GM12864 (cell line): Measurements from ENCODE around the gene VARS1.
A peak's percentile ranks its signal among the peaks of the same experiment; 100 is the strongest.
"Not testable (repeated sequence)": the region's sequence is repeated elsewhere in the genome, so short reads cannot be mapped to it uniquely, and the experiment has no call there.

Experiments used
- DNase-seq: peaks from one replicate; pipeline ENCODE4 v3.0.0-alpha.2; 2011; ENCODE audit warnings: low read depth
- H3K4me3 ChIP-seq: 2 replicates; pipeline ENCODE4 v1.5.1; 2011; ENCODE audit warnings: mild to moderate bottlenecking, low read depth, low read length, control low read depth
- CTCF ChIP-seq: IDR thresholded peaks from 2 replicates; pipeline ENCODE4 v1.5.1; 2011; ENCODE audit warnings: low read depth, mild to moderate bottlenecking, moderate library complexity, low read length, control low read depth, inconsistent platforms; ENCODE audit errors: missing control alignments

VARS1 gene

GRCh38 chr6:31819871-31820299 lies 24.3 kb upstream of the VARS1 start:
- H3K4me3 ChIP-seq = no peak overlapping the region
- DNase-seq = no peak
- no peak for TF ChIP-seq CTCF

GRCh38 chr6:31817929-31818511 lies 22.5 kb upstream of the VARS1 start:
- DNase-seq, H3K4me3 ChIP-seq: not testable (repeated sequence)

- H3K4me3 ChIP-seq = 0 out of 2 replicates have a peak overlapping the region, but pooled peaks have one; percentile 6
- not testable (repeated sequence) for DNase-seq
These were observed 21.8 kb upstream of the VARS1 start for GRCh38 chr6:31817133-31817928.

- DNase-seq = no peak
- H3K4me3 ChIP-seq = peak within 1 kb of the TSS; percentile 72
- TF ChIP-seq CTCF = no peak
These were observed 19.7 kb upstream of the VARS1 start, which contains the start of the genes HSPA1A and HSPA1L for GRCh38 chr6:31815025-31815838. Gene HSPA1A, plus strand, starts transcription at chr6:31815543. Its CDS starts 214 bp downstream, at chr6:31815757. Gene HSPA1L, minus strand, starts transcription at chr6:31815283. Its CDS starts 3,311 bp downstream, at chr6:31811972.

- no peak for DNase-seq
- no peak for TF ChIP-seq CTCF
- peak overlapping the region; percentile 72 for H3K4me3 ChIP-seq
These were observed 19.1 kb upstream of the VARS1 start for GRCh38 chr6:31814677-31815024.

- H3K4me3 ChIP-seq = no peak overlapping the region; the same call in 1 of the 2 replicates
- DNase-seq = no peak
- TF ChIP-seq CTCF = no peak
These were observed 17.9 kb upstream of the VARS1 start for GRCh38 chr6:31813465-31813849.

- DNase-seq = no peak
- no peak for TF ChIP-seq CTCF
- no peak overlapping the region for H3K4me3 ChIP-seq
These were observed 16.1 kb upstream of the VARS1 start for GRCh38 chr6:31811645-31812044.

GRCh38 chr6:31808599-31808998 lies 13.0 kb upstream of the VARS1 start:
- not testable (repeated sequence) for DNase-seq, H3K4me3 ChIP-seq
